Thoracic aorta (tissue), 2 donors: ENCODE measurements around the gene NEAT1. TPM values are rescaled to one million over a fixed set of nuclear protein-coding genes. Genes with fewer than 3 reads are reported as not detected.

Experiments
- ATAC-seq: fragments of 150-250 bp; one replicate; pipeline ENCODE4 v1.8.0; 2017; ENCODE audit warnings: low read depth; ENCODE audit not compliant: insufficient number of reproducible peaks, low FRiP score
- DNase-seq: peaks from one replicate; pipeline ENCODE4 v3.0.0-alpha.2; 2020; ENCODE audit warnings: low spot score
- H3K27ac ChIP-seq, 2 donors: fragments of 200-600 bp; sonication (generic); 1 replicate in 1 of 2; 2 replicates in 1 of 2; pipeline ENCODE4 v1.5.1; 2016; ENCODE audit warnings: mild to moderate bottlenecking in 2 of 2, moderate library complexity in 2 of 2
- H3K27me3 ChIP-seq: fragments of 200-600 bp; sonication (generic); replicated peaks from 2 replicates; pipeline ENCODE4 v1.6.0; 2016; ENCODE audit warnings: mild to moderate bottlenecking; ENCODE audit not compliant: insufficient read depth
- H3K36me3 ChIP-seq: fragments of 200-600 bp; sonication (generic); one replicate; pipeline ENCODE4 v1.5.1; 2016
- H3K4me1 ChIP-seq, 2 donors: fragments of 200-600 bp; sonication (generic); 1 replicate in 1 of 2; 2 replicates in 1 of 2; pipeline versions ENCODE4 v1.5.1 to v1.6.0; 2016; ENCODE audit warnings: low read depth in 2 of 2, mild to moderate bottlenecking in 1 of 2; ENCODE audit not compliant: control insufficient read depth in 1 of 2
- H3K4me3 ChIP-seq: fragments of 200-600 bp; sonication (generic); 2 replicates; pipeline ENCODE4 v1.5.1; 2016; ENCODE audit warnings: mild to moderate bottlenecking
- H3K9me3 ChIP-seq: fragments of 200-600 bp; sonication (generic); 2 replicates; pipeline ENCODE4 v1.5.1; 2016
- total RNA-seq, 2 donors: library from RNA; depleted of rRNA; stranded (reverse); fragments of >200 nt; gene quantifications; one replicate each; pipeline versions ENCODE4 v1.1.0 to v1.2.3, GENCODE V29; 2016
- TF ChIP-seq, protein P1 (sequence below): fragments of 200-600 bp; sonication (generic); IDR thresholded peaks from one replicate; pipeline ENCODE4 v1.5.1; 2019; ENCODE audit warnings: antibody characterized with exemption

Gene NEAT1
- total RNA-seq, 2 donors from 2014 or later, result 848 to 1,659 TPM

DNA sequence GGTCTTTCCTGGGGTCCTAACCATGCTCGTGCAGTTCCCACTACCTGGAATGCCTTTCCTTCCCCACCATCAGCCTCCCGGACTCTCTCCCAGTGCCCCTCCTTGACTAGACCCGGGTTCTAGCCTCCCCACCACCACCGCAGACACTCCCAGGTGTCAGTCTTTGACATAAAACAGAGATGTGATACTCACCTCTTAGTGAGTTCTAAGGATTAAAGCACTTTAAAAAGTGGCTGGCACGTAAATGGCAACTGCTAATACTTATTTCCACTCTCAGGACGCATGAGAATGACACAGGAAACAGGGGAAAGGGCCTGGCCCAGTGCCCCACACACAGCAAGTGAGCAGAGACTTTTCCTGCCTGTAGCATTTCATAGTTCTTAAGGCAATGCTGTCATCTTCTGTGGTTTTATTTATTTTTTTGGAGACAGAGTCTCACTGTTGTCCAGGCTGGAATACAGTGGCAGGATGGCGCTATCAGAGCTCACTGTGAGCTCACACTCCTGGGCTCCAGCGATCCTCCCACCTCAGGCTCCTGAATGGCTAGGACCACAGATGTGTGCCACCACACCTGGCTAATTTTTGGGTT lies 38.2 kb upstream of the NEAT1 start:
- H3K27ac ChIP-seq, result peak overlapping the region; percentile 94 to 97
- TF ChIP-seq, protein P1, sequence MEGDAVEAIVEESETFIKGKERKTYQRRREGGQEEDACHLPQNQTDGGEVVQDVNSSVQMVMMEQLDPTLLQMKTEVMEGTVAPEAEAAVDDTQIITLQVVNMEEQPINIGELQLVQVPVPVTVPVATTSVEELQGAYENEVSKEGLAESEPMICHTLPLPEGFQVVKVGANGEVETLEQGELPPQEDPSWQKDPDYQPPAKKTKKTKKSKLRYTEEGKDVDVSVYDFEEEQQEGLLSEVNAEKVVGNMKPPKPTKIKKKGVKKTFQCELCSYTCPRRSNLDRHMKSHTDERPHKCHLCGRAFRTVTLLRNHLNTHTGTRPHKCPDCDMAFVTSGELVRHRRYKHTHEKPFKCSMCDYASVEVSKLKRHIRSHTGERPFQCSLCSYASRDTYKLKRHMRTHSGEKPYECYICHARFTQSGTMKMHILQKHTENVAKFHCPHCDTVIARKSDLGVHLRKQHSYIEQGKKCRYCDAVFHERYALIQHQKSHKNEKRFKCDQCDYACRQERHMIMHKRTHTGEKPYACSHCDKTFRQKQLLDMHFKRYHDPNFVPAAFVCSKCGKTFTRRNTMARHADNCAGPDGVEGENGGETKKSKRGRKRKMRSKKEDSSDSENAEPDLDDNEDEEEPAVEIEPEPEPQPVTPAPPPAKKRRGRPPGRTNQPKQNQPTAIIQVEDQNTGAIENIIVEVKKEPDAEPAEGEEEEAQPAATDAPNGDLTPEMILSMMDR, result no peak
- no peak overlapping the region for H3K4me3 ChIP-seq
- no peaks in the 10 kb centered on the region for H3K27me3 ChIP-seq
- peaks cover 28 to 70% of the 10 kb centered on the region in 2 donors for H3K4me1 ChIP-seq
- no peak for ATAC-seq
- no peaks in the 10 kb centered on the region for H3K9me3 ChIP-seq
- no peak for DNase-seq
- H3K36me3 ChIP-seq, result no peaks in the 10 kb centered on the region

DNA sequence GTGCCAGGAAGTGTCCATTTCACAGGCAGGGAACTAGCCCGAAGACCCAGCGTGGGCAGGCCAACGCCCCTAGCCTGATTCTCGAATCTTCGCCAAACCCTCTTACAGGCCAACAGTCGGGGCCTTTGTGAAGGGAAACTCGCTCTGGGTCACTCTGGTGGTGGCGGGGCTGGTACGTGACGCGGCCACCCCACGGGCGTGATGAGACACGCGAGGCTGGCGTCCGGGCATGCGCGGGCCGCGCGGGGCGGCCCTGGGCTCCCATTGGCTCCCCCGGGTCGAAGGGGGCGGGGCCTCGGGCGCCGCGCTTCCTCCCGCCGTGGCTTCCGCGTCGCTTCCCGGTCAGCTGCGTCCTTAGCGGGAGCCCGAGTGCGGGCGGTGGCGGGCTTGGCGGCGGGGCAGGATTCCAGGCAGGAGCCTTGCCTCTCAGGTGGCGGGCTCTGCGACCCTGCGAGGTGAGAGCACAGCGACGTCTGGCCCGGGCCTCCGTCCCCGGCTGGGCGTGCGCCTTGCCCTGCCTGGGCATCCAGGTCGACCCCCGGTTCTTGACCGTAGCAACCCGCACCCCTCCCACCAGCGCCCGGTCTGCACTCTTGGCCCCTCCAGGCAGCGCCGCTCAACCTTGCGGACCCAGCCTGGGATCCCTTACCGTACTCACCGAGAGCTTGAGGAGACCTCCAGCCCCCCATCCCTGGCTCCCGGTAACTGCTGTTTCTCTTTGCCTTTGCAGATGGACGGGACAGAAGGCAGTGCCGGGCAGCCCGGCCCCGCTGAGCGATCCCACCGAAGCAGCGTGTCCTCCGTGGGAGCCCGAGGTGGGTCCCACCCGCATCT lies 36.1 kb upstream of the NEAT1 start, which contains the start of gene FRMD8:
Gene FRMD8 (plus strand): TSS at position 331 of the 834 bp plus-strand sequence. CDS start 400 bp downstream, at position 731.
- H3K36me3 ChIP-seq, result no peaks in the 10 kb centered on the region
- TF ChIP-seq, protein P1, result no peak
- peak; percentile 42 for ATAC-seq
- peak within 1 kb of the TSS; percentile 85 for H3K4me3 ChIP-seq
- no peaks in the 10 kb centered on the region for H3K9me3 ChIP-seq
- DNase-seq, result peak; percentile 74
- H3K4me1 ChIP-seq, result peaks cover 28 to 77% of the 10 kb centered on the region in 2 donors
- H3K27ac ChIP-seq, result peak within 1 kb of the TSS; percentile 94 to 97
- H3K27me3 ChIP-seq, result no peaks in the 10 kb centered on the region

DNA sequence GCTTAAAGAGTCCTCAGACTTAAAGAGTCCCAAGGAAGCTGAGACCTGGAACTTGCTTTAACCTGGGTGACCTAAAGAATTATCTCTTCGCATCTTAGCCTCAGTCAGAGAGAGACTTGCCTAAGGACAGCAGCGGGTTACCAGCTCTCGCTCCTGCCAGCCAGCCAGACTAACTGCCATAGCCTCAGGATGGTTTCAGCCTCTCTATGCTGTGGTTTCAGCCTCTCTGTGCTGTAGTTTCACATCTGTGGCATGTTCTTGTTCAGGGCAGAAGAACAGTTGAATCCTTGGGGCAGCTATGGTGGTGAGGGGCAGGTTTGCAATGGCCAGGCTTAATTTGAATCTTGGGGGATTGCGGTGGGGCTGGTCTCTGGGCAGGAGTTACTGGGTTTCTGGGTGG lies 33.9 kb upstream of the NEAT1 start:
- TF ChIP-seq, protein P1, result no peak
- no peaks in the 10 kb centered on the region for H3K27me3 ChIP-seq
- H3K9me3 ChIP-seq, result no peaks in the 10 kb centered on the region
- DNase-seq (no peak), ATAC-seq (no peak)
- H3K4me3 ChIP-seq, result no peak overlapping the region
- H3K27ac ChIP-seq, result peak overlapping the region in 1 of 2 donors; percentile 12
- H3K4me1 ChIP-seq, result peaks cover 19 to 64% of the 10 kb centered on the region in 2 donors
- no peaks in the 10 kb centered on the region for H3K36me3 ChIP-seq

DNA sequence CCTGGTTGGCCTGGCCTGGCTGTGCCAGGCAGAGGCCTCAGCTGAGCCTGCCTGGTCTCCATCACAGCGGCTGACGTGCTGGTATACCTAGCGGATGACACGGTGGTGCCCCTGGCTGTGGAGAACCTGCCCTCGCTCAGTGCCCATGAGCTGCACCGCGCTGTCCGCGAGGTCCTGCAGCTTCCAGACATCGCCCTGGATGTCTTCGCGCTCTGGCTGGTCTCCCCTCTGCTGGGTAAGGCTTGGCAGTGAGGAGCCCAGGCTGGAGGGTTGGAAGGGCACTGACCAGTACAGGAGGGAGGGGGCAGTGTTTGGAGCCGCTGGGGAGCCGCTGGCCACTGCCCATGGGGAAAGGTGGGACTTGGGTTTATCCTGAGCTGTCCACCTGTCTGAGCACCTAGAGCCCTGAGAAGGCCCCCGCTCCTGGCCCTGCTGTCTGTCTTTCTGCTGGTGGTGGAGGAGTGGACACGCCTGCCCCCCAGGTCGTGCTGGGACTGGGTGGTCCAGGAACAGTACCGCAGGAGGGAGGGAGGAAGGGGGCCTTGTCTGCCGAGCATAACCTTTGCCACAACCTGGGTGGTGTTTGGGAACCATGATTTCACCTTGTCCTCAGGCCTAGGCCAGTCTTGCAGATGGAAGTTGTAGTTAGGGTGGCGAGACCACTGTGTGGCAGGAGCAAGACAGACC lies 33.2 kb upstream of the NEAT1 start:
- H3K27me3 ChIP-seq, result no peaks in the 10 kb centered on the region
- H3K27ac ChIP-seq, result peak overlapping the region in 1 of 2 donors; percentile 47
- no peak overlapping the region for H3K4me3 ChIP-seq
- peaks cover 3% of the 10 kb centered on the region for H3K36me3 ChIP-seq
- H3K9me3 ChIP-seq, result no peaks in the 10 kb centered on the region
- ATAC-seq (no peak), DNase-seq (no peak)
- H3K4me1 ChIP-seq, result peaks cover 19 to 58% of the 10 kb centered on the region in 2 donors
- TF ChIP-seq, protein P1, result no peak
